ENCODE measurements around the gene IL1RAPL2.
A peak's percentile ranks its signal among the peaks of the same experiment; 100 is the strongest.
"Not testable (repeated sequence)": the region's sequence is repeated elsewhere in the genome, so short reads cannot be mapped to it uniquely, and the experiment has no call there.

Gene IL1RAPL2

DNA sequence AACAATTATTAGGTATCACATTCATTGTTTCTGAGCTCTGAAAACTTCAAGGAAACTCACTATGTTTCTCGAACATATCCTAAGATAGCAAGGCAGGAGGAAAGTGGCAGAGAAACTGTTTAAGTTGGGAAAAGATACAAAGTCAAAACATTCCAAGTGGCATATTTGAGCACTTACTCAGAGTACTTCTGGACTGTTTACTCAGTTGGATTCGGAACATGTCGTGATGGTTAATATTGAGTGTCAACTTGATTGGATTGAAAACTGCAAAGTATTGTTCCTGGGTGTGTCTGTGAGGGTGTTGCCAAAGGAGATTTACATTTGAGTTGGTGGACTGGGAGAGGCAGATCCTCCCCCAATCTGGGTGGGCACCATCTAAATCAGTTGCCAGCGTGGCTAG, 298.3 kb downstream of the IL1RAPL2 start:
- DNase-seq = no peak

DNA sequence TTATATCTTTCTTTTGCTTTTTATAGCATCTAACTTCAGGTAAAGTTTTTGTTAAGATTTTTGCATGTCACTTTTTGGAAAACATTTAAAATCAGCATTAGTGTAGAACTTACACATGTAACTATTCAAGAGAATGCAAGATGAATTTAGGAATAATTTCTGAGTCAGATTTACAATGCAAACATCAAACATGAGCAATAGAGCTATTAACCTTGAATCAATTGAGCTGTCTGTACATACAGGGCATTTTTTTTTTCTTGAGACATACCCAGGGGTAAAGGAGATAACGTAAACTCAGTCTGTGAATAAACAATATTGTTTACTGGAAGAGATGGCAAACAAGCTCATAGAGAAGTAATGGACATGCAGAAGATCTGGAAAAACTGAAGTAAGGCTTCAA, 311.5 kb downstream of the IL1RAPL2 start:
- DNase-seq = no peak

DNA sequence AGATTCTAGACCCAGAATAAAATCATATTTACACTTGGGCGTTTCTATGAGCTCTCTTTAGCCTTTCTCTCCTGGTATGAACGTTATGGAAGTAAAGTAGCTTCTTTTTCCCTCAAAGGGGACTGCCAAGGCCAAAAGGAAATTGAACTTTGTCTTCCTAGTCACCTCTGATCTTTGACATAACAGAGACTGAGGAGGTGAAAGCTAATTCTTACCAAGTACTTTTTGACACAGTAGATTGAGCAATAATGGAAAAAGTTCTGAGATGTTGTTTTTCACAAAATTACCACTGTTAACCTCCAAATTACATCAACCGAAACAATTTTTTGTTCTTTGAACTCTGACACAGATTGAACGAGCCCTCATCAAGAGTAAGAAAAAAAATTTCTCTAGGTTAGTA, 336.1 kb downstream of the IL1RAPL2 start:
- DNase-seq = no peak

DNA sequence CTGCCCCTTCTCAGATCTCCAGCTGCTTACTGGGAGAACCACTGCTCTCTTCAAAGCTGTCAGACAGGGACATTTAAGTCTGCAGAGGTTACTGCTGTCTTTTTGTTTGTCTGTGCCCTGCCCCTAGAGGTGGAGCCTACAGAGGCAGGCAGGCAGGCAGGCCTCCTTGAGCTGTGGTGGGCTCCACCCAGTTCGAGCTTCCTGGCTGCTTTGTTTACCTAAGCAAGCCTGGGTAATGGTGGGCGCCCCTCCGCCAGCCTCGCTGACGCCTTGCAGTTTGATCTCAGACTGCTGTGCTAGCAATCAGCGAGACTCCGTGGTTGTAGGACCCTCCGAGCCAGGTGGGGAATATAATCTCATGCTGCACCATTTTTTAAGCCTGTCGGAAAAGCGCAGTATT, 343.7 kb downstream of the IL1RAPL2 start:
- DNase-seq = peak; percentile 14

DNA sequence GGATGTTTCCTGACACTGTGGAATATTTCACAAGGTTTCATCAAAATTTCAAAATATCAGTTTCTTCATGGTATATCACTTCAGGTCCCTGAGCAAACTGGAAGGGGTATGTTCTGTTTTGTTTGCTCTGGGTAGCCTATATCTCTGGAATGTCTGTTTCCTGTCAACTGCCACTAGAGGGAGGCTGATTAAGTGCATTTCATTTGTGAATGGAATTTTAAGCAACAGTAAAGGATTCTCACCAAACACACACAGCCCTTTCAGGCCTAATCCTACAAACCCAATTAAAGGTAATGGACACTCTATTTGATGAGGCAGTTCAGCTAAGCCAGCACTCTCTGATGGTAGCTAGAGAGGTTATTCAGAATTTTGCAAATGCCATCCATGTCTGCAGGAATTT, 347.3 kb downstream of the IL1RAPL2 start:
- DNase-seq = no peak

DNA sequence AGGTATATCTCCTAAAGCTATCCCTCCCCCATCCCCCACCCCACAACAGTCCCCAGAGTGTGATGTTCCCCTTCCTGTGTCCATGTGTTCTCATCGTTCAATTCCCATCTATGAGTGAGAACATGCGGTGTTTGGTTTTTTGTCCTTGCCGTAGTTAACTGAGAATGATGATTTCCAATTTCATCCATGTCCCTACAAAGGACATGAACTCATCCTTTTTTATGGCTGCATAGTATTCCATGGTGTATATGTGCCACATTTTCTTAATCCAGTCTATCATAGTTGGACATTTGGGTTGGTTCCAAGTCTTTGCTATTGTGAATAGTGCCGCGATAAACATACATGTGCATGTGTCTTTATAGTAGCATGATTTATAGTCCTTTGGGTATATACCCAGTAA, 348.7 kb downstream of the IL1RAPL2 start:
- DNase-seq = not testable (repeated sequence)

DNA sequence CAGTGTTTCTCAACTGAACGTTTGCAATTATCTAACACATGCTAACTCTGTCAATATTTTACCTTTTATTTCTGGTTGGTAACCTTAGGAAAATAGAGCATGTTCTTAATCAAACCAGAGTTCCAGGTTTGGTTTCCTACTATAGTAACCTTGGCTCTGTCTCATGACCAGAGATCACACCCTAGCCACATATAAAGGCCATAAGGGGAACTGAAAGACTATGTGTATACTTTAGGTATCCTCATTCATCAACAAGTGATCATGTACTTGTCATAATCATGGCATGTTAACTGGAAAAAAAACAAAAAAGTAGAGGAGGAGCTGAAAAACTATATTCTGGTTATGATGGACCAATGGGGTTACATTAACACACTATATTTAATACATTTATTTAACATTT, 352.1 kb downstream of the IL1RAPL2 start:
- no peak for DNase-seq

DNA sequence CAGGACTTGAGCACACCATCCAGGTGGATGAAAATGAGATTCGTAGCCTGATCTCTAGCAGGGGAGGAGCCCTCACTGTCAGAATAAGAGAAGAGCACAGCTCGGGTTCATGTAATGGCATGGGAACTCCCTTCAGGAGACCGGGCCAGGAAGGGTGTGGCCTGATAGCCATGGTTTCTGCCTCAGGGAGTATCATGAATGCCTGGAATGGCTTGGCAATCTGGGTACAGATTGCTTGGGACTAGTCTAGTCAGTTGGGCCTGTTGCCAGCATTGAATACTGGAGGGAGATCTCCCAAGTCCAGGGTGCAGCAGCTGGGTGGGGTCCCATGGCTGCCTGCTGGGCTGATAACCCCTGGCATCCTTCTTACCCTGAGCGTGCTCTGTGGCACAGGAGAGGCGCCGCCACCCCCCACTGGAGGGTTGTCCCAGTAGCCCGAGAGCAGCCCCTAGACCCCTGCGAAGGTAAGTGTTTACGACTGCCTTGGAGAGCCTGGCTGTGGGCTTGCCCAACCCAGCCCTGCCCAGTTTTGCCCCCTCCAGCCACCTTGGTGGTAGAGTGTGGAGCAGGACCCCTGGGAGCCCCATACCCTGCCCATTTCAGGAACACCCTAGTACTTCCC, 355.7 kb downstream of the IL1RAPL2 start:
- no peak for DNase-seq

DNA sequence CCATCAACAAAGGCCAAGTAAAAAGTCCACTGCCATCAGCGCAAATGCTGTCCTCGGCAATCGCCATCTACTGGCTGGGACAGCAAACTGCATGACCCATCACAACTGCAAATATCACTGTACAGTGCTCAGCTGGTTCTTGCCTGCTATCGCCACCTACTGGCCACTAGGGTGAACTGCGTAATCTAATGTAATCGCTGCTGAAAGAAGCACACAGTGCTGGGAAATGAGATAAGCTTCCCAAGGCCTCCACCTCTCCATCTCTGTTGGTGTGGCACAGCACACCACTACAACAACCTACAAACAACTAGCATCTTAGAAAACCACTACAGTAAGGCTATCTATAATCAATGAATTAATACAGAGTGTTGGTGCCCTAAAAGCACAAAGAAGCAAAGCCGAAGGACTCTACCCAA, 356.2 kb downstream of the IL1RAPL2 start:
- DNase-seq = peak; percentile 48

DNA sequence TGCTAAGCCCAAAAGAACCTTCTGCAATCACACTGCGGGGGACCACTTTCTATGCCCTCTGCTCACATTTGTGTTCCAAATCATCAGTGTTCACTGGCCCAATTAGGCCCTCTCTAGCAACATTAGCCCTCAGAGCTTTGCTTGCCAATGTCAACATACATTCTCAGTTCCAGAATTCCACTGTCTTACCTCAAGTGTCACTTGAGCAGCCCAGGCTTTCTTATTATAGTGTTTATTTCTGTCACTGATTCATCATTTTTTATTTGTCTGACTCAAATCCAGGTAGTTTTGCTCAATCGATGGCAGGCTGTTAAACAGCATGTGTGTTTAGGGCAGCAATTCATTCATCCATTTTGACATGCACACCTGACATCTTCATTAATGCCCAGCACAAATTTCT, 363.3 kb downstream of the IL1RAPL2 start:
- DNase-seq = no peak

DNA sequence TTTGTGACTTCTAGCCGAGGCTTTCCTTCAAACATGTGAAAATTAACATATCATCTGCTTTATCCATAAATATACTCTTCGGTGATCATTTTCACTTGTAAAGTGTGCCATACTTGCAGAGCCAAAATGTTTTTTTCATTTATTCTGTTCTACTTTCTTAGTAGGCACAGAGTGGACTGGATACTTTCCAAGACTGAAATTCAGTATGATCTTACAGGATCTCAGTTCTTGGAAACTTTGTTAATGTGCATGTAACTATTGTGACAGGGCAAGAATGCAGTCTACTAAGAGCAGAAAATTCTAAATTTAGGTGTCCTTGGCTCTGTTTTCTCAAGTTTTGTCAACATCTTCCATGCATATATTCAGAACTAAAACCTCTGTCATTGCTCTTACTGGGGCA, 369.6 kb downstream of the IL1RAPL2 start:
- DNase-seq = no peak

DNA sequence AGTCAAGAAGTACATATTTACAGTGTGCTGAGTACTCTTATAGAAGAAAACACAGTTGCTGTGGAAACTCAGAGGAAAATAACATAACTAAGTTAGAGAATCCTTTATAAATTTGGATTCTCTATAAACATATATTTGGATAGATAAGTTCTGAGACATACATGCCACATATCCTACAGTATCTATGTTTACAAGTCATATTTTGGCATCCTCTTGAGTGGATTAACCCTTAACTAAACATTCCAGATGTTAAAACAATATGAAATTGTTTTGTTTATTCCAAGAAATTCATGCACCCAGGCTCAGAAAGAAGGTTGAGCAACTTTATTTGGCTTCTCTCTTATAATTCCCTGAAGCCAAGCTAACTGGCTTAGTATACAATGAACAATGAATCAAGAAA, 387.3 kb downstream of the IL1RAPL2 start:
- DNase-seq = no peak

DNA sequence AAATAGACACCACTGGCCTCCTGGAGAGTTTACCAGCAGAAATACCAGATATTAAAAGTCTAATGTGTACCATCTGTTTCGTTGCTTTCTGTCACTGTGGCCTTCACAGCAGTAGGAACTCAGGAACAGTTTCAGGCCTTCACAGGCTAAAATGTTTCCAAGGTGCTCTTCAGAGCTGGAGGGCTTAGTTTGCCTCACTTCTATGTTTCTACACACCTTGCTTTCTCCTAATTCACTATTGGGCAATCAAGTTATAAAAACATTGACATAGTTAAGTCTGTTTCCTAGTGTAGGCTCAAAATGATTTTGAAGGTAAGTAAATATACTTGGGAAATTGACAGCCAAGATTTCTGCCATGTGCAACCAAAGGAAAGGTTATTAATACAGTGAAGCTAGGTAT, 395.9 kb downstream of the IL1RAPL2 start:
- no peak for DNase-seq

DNA sequence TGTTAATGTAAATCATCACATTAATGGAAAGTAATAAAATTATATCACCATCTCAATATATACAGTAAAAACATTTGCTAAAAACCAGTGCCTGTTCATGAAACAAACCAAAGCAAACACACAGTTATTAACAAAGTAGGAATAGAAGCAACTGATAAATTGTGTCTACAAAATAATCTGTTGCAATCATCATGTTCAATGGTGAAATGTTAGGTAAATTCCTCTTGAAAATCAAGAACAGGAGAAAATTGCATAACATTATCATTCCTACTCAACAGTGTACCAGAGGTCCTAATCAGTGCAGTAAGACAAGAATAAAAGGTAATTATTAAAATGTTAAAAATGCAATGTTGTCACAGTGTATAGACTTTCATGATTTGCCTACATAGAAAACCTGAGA, 402.2 kb downstream of the IL1RAPL2 start:
- no peak for DNase-seq

DNA sequence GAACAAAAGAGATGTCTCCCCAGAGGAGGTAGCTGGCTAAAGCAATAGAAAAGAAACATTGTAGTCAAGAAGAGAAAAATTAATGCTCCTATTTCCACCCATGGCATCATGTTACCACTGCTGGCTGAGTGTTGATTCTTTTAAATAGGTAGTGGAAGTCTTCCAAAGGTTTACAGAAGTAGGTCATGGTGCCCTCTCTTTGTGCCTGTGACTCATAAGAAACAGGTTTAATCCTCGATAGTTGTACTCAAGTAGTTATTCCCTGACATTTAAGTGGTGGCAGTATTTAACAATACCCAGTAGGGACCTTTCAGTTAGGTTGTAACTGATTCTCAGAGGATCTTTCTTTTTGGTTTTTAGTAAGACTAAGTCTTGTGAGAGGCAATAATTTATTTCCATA, 406.7 kb downstream of the IL1RAPL2 start:
- DNase-seq = no peak

DNA sequence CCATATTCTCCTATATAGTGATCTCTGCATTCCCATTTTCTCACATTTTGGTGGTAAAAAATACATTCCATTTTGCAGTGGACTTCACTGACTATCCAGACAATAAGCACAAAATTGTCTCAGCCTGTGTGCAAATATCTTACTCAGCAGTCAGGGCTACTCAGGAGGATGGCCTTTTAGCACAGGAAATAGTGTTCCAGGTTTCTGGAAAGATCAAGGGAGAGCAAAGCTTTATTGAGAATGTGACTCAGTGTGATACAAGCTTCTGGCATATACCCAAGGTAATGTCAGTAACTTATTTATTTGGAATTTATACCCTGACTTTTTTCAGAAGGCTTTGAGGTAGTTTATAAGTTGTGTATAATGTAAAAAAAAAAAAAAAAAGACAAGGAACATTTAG, 421.1 kb downstream of the IL1RAPL2 start:
- DNase-seq = no peak

DNA sequence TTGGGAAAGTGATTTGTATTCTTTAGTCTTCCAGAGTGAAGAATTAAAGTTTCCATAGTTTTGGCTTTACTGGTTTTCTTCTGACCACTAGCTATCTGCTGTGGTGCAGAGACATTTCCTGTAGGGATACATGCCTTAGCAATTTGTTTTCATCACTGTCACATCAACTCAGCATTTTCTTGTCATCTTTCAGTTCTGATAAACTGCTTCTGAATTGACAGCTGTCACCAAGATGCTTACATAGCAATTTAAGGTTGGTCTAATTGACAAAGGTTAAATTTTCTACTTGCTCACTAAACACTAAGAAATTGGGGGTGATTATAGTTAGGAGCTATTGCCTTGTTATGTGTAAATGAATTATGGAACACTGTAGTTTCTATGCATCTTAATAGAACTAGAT, 422.0 kb downstream of the IL1RAPL2 start:
- no peak for DNase-seq

DNA sequence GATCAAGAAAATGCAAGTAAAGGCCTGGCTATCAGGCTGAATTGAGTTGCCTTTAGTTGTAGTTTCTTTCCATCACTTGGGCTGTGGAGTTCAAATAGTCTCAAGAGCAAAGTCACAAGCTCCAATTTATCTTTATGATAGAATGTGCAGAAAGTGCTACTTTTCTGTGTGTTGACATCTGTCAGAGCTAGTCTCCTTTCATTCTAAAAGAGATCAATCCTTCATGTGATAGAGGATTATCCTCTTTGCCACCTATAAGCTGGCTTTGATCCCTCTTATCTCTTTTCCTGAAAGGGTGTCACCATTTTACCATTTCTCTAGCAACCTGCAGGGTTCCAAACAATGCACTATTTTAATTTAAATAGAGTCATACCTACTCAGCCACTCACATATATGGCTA, 429.5 kb downstream of the IL1RAPL2 start:
- DNase-seq = no peak

DNA sequence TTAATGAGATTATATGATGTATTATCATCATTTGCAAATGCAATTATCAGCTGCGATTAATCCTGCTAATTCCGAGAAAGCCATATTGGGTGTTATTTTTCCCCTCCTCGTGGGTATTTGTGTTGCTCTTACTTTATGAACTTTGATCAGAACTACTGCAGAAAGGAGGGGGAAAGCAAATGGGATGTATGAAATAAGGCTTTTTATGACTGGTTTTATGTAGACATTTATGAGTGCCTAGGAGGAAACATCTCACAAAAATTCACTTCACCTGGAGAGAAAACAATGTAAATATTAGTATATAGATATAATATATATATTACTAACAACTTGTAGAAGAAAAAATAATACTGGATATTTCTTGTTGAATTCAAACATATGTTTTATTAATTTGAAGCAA, 440.1 kb downstream of the IL1RAPL2 start:
- no peak for DNase-seq

DNA sequence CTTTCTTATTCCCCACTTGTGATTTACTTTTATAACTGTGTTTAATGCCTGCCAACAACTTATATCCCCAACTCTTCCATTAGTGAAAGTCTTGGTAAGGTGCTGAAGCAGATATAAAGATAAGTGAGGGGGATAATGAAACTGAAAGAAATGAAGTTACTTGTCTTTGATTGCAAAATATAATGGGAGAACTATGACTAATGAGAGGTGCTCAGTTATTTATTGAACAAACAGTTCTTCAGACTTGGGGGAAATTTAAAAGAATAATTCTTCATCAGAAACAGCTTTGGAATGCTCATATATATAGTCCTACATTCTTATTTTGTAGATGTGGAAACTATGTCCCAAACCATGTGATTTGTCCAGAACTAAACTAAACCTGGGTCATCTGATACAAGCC, 441.0 kb downstream of the IL1RAPL2 start:
- no peak for DNase-seq

DNA sequence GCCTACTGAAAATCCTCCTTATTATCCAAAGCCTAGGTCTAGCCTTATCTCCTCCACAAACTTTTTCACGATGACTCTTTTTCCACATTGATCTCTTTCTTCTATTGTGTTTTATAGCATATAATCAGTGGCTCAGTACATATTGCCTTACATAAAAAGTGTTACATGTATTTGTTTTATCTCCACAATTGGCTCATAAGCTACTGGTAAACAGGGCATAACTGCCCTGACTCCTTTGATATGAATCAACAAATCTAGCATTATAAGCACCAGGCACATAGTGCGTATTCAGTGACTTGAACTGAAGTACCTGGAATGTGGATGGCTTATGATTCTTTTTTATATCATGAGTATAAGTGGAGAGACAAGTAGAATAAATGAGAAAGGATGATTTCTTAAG, 447.7 kb downstream of the IL1RAPL2 start:
- no peak for DNase-seq

DNA sequence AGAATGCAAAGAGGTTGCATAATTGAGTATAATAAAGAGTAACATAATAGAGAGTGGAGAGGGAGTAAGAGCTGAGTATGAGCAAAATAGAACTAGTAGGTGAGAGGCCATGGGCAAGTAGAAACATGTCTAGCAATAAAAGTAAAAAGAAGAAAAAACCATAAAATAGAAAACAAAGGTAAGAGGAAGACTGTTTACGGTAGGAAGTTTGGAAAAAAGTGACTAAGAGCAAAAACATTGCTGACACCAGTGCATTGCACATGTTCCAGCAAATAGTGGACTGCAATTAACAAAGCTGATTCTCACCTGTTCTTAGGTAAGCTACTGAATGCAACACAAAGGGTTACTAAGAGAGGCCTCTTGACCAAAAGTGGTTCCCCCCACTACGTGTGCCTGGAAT, 451.6 kb downstream of the IL1RAPL2 start:
- no peak for DNase-seq

DNA sequence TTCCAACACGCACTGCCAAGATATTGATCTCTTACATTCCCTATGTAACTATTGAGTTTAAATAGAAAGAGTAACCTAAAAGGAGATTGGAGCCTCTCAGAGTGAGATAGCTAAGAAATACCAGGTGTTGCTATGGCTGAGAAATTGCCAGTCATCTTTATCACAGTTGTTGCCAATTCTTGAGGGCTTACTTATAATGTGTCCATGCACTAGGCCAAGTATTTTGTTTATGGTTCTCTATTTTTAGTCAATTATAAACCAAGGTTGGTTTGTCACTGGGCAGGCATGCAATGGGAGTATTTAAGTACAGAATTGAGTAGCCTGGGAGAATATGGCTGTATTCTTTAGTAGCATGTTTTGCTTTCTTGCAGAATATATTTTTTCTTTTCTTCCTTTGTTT, 452.9 kb downstream of the IL1RAPL2 start:
- DNase-seq = no peak

DNA sequence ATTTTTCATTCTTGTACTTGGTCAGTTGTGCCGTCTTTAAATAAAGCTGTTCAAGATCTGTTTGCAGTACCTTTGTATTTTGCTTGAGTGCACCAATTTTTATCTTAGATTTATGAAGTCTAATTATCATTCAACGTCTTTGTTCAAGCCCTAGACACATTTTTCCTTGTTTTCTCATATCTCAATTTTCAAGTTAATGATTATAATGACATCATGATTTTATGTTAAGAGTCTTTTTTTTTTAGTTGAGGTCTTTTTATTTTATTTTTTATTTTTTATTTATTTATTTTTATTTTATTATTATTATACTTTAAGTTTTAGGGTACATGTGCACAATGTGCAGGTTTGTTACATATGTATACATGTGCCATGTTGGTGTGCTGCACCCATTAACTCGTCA, 463.0 kb downstream of the IL1RAPL2 start:
- DNase-seq = not testable (repeated sequence)

DNA sequence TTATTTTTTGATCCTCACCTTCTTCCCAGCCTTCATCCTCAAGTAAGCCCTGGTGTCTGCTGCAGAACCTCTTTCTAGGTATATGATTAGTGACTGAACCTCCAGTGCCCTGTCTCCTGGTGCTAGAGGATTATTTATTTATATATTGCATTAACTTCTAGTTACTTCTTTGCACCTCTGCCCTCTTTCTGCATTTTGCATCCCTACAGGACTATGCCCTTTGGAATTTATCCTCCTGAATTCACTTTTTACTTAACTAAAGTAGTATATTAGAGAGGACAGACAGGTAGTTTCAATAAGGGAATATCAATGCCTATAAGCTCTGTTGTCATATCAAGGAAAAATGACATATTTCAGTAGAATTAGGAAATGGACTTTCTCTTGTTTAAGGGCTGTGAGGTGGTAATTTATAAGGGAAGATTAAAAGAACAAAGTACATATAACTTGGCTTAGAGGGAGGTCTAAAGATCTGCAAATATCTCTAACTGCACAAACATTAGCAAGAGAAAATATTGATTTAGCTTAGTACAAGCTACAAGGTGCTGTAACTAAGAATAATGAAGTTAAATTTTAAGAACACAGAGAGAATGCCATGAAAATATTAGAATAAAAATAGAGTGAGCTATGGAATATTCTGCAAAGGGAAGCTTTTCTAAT, 472.8 kb downstream of the IL1RAPL2 start:
- DNase-seq = no peak

Data from activated gamma-delta T cell treated with Interleukin-2 at 50 U/mL for 16 hours (primary cell).